Activated T-helper 1 cell treated with anti-CD3 and anti-CD28 coated beads, Interleukin-12 subunit alpha, Interleukin-12 subunit beta, Interleukin-2, Interleukin-4 antibody, amounts not matched to agents 30 ng/mL and 10 ng/mL and 1 ng/mL, durations not matched to agents 14 hours and 24 hours and 36 hours (primary cell): ENCODE data around the gene PRDM1. TPM values are rescaled to one million over a fixed set of nuclear protein-coding genes. Genes with fewer than 3 reads are reported as not detected.
A peak's percentile ranks its signal among the peaks of the same experiment; 100 is the strongest.

Experiments
- DNase-seq: peaks from one replicate; pipeline ENCODE4 v3.0.0; 2021; ENCODE audit warnings: low spot score
- H3K27ac Mint-ChIP-seq: one replicate; pipeline ENCODE4 v1.8.0; 2021; ENCODE audit warnings: mild to moderate bottlenecking, mixed read lengths
- H3K27me3 Mint-ChIP-seq: one replicate; pipeline ENCODE4 v1.8.0; 2022; ENCODE audit warnings: mild to moderate bottlenecking, moderate library complexity, mixed read lengths; ENCODE audit not compliant: insufficient read depth
- H3K36me3 Mint-ChIP-seq: one replicate; pipeline ENCODE4 v1.8.0; 2021; ENCODE audit warnings: low read depth, mixed read lengths
- H3K4me1 Mint-ChIP-seq: one replicate; pipeline ENCODE4 v1.8.0; 2021; ENCODE audit warnings: low read depth, mixed read lengths
- H3K4me3 Mint-ChIP-seq: one replicate; pipeline ENCODE4 v1.8.0; 2021; ENCODE audit warnings: mild to moderate bottlenecking, moderate library complexity, mixed read lengths
- H3K9me3 Mint-ChIP-seq: one replicate; pipeline ENCODE4 v1.8.0; 2021; ENCODE audit warnings: mixed read lengths
- intact Hi-C: fragments of 100-400 bp; cut with micrococcal nuclease; formaldehyde crosslinking; loops from one replicate; pipeline ENCODE4 v1.15.1; 2024
- total RNA-seq: library from RNA; stranded (reverse); gene quantifications from 2 replicates; pipeline ENCODE4 v1.2.3, GENCODE V29; 2022

Gene PRDM1
- total RNA-seq, 1 donor from 2014 or later: 78.8 TPM

DNA sequence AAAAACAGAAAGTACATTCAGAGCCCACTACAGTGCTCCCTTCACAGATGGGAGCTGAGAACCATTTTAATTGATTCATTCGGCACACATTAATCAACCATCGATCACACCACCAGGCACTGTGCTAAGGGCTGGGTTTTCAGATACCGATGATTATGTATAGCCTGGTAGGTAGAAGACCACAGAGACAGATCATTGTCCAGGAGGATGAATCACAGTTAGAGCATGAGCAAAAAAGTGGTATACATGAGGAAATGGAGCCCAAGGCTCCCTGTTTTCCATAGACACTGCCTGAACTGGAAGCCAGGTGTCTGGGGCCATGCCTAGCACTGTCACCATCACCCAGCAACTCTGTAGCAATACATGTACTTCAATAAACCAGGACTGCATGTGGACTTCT lies 9.0 kb upstream of the PRDM1 start:
- Mint-ChIP-seq H3K9me3 (no peaks in the 10 kb centered on the region), H3K27ac (no peak overlapping the region), H3K27me3 (peaks cover 15% of the 10 kb centered on the region), H3K36me3 (peaks cover 1% of the 10 kb centered on the region), H3K4me3 (no peak overlapping the region), H3K4me1 (peaks cover 18% of the 10 kb centered on the region)
- intact Hi-C loops: no loop called here
- no peak for DNase-seq

DNA sequence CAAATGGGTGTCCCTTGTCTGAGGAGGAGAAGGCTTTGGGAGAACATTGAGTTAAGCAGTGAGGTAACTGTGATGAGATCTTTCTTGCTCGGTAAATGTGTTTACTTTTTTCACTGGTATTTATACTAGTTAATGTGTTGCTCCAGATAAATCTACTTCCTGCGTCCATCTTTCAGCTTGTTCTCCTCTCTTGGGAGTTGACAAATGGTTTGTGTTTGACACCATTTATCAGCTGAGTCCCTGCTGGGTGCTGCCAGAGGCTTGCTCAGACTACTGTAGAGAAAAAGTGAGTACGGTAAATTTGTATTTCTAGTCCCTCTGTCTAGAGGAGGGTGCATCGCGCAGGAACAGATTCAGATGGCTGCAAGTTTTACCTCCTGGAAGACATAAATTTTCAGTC lies 8.3 kb upstream of the PRDM1 start:
- H3K4me3 Mint-ChIP-seq: no peak overlapping the region
- peaks cover 17% of the 10 kb centered on the region for H3K4me1 Mint-ChIP-seq
- no peaks in the 10 kb centered on the region for H3K9me3 Mint-ChIP-seq
- no peak for DNase-seq
- peaks cover 2% of the 10 kb centered on the region for H3K36me3 Mint-ChIP-seq
- intact Hi-C loops: no loop called here
- peaks cover 11% of the 10 kb centered on the region for H3K27me3 Mint-ChIP-seq
- no peak overlapping the region for H3K27ac Mint-ChIP-seq

DNA sequence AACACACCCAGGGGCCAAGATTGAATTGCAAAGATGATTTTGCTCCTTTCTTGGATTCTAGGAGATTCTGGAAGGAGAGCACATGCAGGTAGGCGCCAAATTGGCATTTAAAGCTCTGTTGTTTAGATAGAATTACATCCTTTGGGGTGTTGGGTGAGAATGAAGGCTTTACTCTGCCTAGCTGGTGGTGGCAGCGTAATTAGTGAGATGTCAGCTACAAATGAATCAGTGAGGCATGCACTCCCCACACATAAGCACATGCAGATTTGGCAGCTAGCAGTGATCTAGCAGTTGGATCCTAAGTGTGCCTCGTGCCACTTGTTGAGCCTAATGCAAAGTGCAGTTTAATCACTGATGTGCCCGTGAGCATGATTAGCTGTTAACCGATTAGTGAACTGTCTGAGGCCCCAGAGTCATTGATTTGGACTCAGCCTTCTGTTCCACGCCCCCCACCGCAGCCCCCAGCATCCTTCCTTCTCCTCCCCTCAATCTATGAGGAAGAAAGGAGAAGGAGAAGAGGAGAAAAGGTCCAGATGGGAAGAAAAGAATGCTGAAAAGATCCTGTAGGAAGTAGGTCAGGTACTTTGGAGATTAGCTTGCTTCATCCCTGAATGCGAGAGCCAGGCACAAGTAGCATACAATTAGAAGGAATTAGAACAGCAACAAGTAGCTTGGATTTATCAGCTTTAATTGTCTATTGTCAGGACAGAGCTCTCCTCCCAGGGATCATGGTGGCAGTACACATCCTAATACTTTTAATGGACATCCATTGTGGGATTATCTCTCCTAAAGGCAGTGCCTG lies 6.0 kb upstream of the PRDM1 start:
- peaks cover 11% of the 10 kb centered on the region for H3K27me3 Mint-ChIP-seq
- intact Hi-C loops: no loop called here

DNA sequence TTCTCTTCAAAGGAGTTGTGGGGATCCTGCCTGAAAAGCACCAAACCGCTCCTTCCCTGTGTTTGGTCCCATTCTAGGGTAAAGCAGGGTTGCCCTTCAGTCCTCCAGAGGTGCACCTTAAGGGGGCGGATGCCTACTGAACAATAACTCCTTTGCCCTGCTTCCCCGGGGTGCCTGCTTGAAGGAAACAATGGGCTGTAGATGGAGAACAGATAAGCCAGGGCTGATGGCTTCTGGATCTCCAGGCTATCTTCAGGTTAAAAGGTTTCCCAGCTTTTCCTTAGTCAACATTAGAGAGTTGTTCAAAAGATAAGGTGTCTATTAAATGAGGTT lies 5.4 kb upstream of the PRDM1 start:
- H3K27ac Mint-ChIP-seq: no peak overlapping the region
- intact Hi-C loops: no loop called here
- no peak for DNase-seq

More for the DNA sequence above, 6.0 kb upstream of the PRDM1 start:
- peaks cover 3% of the 10 kb centered on the region for H3K36me3 Mint-ChIP-seq
- peaks cover 34% of the 10 kb centered on the region for H3K4me1 Mint-ChIP-seq
- no peak overlapping the region for H3K4me3 Mint-ChIP-seq
- no peak for DNase-seq
- no peaks in the 10 kb centered on the region for H3K9me3 Mint-ChIP-seq
- H3K27ac Mint-ChIP-seq: no peak overlapping the region

DNA sequence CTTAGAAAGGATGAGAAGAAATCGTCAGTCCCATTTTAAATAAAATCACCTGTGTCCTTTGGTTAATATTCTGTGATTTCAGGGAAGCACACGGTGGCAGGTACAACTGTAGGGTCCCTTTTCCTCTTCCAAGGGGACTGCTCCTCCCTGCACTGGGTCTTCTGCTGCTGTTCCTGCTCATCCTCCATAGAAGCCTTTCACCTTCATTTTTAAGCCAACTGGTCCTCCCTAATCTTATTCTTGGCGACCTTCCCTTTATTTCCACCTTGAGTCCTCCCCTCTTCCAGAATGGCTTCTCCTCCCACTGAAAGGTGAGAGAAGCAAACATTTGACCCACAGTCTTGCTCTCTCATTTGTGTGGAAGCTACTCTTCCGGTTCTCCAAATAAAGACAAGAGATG lies 4.4 kb upstream of the PRDM1 start:
- Mint-ChIP-seq H3K9me3 (no peaks in the 10 kb centered on the region), H3K4me1 (peaks cover 44% of the 10 kb centered on the region), H3K27me3 (peaks cover 11% of the 10 kb centered on the region), H3K4me3 (no peak overlapping the region), H3K27ac (peak overlapping the region; percentile 45), H3K36me3 (peaks cover 3% of the 10 kb centered on the region)
- no peak for DNase-seq
- intact Hi-C loops: no loop called here

More for the DNA sequence above, 5.4 kb upstream of the PRDM1 start:
- Mint-ChIP-seq H3K27me3 (peaks cover 11% of the 10 kb centered on the region), H3K4me3 (no peak overlapping the region), H3K36me3 (peaks cover 3% of the 10 kb centered on the region), H3K9me3 (no peaks in the 10 kb centered on the region), H3K4me1 (peaks cover 39% of the 10 kb centered on the region)

DNA sequence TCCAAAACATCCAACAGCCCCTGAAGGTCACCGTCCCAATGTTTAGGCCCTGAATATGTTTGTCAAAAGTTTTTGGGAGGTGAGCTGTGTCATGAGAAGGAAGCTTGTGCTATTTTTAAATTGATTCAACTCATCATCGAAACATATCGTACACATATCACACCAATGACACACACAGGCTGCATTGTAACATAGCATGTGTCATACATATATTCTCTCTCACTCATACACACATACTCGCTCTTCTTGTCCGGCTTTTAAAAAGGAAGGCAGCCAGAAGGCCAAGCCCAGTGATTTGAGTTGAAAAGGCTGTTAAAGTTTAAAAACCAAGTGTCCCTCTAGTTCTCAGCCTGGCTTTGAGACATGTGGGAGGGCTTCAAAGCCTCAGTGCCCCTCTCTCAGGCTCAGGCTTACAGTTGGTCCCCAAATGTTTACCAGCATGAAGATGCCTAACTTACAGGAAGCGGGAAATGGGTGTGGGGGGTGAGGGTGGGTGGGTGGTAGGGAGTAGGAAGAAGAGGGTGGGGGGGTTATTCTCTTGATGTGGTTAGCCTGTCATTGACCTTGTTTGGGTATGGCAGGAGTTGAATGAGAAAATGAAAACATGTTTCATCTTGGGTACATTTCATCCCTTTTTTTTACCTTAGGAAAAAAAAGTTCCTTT lies 3.3 kb upstream of the PRDM1 start:
- H3K27ac Mint-ChIP-seq: peak overlapping the region; percentile 80
- H3K9me3 Mint-ChIP-seq: no peaks in the 10 kb centered on the region
- DNase-seq: no peak
- peak overlapping the region; percentile 67 for H3K4me3 Mint-ChIP-seq
- intact Hi-C loops: no loop called here
- peaks cover 53% of the 10 kb centered on the region for H3K4me1 Mint-ChIP-seq
- H3K27me3 Mint-ChIP-seq: peaks cover 7% of the 10 kb centered on the region
- H3K36me3 Mint-ChIP-seq: peaks cover 9% of the 10 kb centered on the region

DNA sequence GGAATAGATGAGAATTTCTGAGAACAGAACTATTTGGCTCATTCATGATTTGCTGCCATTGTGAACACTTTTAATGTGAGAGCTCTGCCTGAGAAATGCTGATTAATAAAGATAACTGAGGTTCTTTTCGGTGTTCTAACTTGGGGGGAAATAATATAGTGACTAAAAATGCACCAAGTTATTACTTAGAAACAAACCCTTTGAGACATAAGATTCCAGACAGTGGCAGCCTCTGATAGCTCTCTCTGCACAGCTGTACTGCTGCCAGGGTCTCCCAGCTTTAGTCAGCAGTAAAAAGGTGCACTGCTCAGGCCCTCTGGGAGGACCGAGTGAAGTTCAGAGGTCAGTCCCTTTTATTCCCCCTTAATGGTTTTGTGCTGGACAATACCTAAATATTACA lies 2.5 kb upstream of the PRDM1 start:
- DNase-seq: no peak
- H3K27ac Mint-ChIP-seq: peak overlapping the region; percentile 31
- intact Hi-C loops: no loop called here
- H3K4me1 Mint-ChIP-seq: peaks cover 60% of the 10 kb centered on the region
- H3K4me3 Mint-ChIP-seq: peak overlapping the region; percentile 43
- no peaks in the 10 kb centered on the region for H3K9me3 Mint-ChIP-seq
- H3K27me3 Mint-ChIP-seq: peaks cover 7% of the 10 kb centered on the region
- H3K36me3 Mint-ChIP-seq: peaks cover 16% of the 10 kb centered on the region

DNA sequence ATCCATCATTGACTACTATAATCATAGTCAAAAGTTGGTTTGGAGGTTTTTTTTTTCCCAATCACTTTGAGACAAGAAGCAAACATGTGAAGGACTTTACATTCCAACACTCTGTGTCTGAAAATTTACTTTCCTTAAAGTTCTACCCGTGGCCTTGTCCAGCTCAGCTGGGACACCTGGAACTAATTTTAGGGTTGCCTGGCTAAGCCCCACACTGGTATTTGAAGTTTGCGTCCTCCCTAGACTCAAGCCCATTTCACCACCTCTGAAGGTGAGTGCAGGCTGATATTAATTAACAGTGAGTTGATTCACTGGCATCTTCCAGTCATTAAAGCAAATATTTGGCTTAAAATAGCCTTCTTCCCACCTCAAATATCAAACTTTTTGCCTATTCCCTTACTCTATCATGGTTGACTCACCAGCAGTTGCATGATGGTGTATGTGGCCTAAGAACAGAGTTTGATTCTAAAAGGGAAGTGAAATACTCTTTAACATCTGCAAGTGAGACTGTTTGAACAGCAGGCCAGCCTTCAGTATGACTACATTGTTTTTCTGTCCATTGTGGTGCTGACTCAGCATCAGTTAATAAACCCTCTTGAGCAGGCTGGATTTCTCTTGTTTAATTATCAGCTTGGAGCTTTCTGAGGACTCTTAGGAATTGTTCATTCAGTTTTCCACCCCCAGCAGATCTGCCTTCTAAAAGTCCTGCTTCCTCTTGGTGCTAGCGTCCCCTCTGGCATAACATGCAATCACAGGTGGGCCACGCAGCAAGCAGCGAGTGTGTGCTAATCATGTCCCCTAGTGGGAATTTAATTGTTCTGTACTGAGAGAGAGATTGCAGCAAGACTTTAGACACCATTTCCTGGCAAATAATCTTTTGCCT lies 1.8 kb upstream of the PRDM1 start:
- peaks cover 67% of the 10 kb centered on the region for H3K4me1 Mint-ChIP-seq
- no peak for DNase-seq
- peaks cover 24% of the 10 kb centered on the region for H3K36me3 Mint-ChIP-seq
- peak overlapping the region; percentile 43 for H3K4me3 Mint-ChIP-seq
- H3K9me3 Mint-ChIP-seq: no peaks in the 10 kb centered on the region
- H3K27me3 Mint-ChIP-seq: peaks cover 7% of the 10 kb centered on the region
- intact Hi-C loops: no loop called here
- H3K27ac Mint-ChIP-seq: peak overlapping the region; percentile 50

DNA sequence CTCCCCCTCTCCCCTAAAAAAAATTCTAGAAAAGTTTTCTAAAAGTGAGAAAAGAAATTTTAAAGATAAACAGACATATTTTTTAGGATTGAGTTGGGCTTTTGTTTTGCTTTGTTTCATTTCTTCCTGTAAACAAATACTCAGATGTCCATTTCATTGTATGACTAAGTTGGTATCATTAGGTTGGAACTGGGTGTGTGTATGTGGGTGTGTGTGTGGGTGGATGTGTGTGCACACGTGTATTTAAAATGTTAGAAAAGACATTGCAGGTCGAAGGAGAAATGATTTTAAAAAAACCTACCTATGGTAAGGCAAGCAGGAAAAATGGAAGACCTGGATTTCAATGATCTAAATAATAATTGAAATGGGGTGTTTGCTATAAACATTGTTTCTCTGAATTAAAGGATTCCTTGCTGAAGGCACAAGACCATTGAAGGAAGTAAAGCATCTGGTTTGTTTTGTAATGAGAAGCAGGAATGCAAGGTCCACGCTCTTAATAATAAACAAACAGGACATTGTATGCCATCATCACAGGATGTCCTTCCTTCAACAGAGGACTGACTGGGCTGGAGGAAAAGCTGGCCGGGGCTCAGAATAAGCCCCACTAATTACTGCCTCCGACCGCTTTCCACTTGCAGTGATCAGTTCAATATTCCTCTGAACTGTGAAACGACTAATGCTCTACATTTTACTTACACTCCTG lies 996 bp upstream of the PRDM1 start:
- Mint-ChIP-seq H3K4me1 (peaks cover 75% of the 10 kb centered on the region), H3K4me3 (peak overlapping the region; percentile 96), H3K27ac (peak overlapping the region; percentile 80), H3K36me3 (peaks cover 32% of the 10 kb centered on the region), H3K9me3 (no peaks in the 10 kb centered on the region), H3K27me3 (peaks cover 7% of the 10 kb centered on the region)
- intact Hi-C loops: no loop called here
- DNase-seq: no peak

DNA sequence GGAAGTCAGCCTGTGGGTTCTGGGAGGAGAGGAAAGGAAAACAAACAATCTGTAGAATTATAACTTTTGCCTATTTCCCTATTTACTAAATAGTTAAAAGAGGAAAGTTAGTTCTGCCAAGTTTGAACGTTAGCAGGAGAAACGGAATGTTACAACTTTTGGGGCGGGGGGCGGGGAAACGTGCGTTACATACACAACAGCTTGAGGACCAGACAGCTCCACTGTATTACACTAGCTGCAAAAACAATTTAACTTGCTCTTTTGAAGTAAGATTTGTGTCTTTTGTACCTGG lies 498 bp upstream of the PRDM1 start:
- Mint-ChIP-seq H3K27ac (peak overlapping the region; percentile 80), H3K27me3 (peaks cover 7% of the 10 kb centered on the region), H3K4me3 (peak overlapping the region; percentile 96), H3K4me1 (peaks cover 80% of the 10 kb centered on the region), H3K9me3 (no peaks in the 10 kb centered on the region), H3K36me3 (peaks cover 37% of the 10 kb centered on the region)
- intact Hi-C loops: no loop called here
- no peak for DNase-seq

DNA sequence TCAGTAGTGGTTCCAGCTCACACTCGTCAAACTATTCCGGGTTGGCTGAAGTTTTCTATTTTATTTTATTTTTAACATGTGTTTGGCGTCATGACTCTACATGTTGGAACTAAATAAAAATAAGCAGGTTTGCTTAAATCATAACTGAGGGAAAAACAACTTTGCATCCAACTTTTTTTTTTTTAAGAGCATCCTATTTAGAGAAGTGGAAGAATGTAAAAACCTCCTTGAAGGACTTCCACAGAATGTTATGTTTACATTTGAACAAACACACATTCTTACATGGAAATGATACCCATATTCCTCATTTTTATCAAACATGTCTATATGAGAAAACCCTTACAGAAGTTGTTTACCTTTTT lies 659 bp downstream of the PRDM1 start:
- H3K9me3 Mint-ChIP-seq: no peaks in the 10 kb centered on the region
- H3K4me3 Mint-ChIP-seq: peak overlapping the region; percentile 96
- peak overlapping the region; percentile 19 for H3K27ac Mint-ChIP-seq
- DNase-seq: no peak
- peaks cover 89% of the 10 kb centered on the region for H3K4me1 Mint-ChIP-seq
- H3K27me3 Mint-ChIP-seq: peaks cover 5% of the 10 kb centered on the region
- intact Hi-C loops: loop anchor here (1.0 to 2.0 kb wide), 10 partner anchors 11 to 602 kb away; no protein-coding TSS in a partner anchor
- peaks cover 45% of the 10 kb centered on the region for H3K36me3 Mint-ChIP-seq

DNA sequence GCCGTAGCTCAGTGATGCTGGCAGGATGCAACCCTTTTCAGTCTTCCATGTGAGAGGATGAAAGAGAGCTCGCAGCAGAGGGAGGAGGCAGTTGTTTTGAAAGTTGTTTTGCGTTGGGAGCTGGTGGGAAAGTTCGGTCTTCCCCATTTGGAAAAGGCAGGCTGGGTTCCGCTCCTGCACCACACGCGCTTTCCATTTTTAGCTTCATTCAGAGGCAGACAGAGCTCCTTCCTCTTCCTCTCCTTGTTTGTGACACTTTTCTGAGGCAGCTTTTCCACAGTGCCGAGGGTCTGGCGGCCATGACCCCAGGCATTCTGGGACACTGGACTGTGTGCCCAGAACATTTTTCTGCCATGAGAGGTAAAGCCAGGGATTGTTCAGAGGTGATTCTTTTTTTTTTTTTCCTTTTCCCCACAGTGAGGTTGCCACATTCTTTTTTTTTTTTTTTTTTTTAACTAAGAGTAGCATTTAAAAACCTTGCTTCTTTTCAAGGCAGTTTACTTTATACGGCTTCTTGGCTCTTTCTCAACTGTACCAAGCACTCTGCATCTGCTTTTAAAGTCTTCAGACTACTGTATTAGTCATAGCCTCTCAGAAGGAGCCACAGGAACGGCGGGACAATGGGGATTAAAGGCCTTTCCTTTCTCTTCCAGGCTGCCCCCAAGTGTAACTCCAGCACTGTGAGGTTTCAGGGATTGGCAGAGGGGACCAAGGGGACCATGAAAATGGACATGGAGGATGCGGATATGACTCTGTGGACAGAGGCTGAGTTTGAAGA lies 1.6 kb downstream of the PRDM1 start:
- Mint-ChIP-seq H3K4me3 (peak overlapping the region; percentile 96), H3K27me3 (no peaks in the 10 kb centered on the region), H3K27ac (peak overlapping the region; percentile 88), H3K4me1 (peaks cover 91% of the 10 kb centered on the region), H3K36me3 (peaks cover 53% of the 10 kb centered on the region), H3K9me3 (no peaks in the 10 kb centered on the region)
- intact Hi-C loops: loop anchor here (2.0 kb wide), 3 partner anchors 95 to 603 kb away; no protein-coding TSS in a partner anchor
- DNase-seq: no peak
